Body of pancreas (tissue), 4 donors: ENCODE results near the gene COL9A3. TPM values are rescaled to one million over a fixed set of nuclear protein-coding genes. Genes with fewer than 3 reads are reported as not detected.

Experiments used
- ATAC-seq: fragments of 150-250 bp; one replicate; pipeline ENCODE4 v1.9.1; 2016
- DNase-seq, 4 donors: peaks; one replicate each; pipeline ENCODE4 v3.0.0-alpha.2; 2019
- H3K27ac ChIP-seq, 4 donors: fragments of 200-600 bp; sonication (generic); 1 replicate in 3 of 4; 2 replicates in 1 of 4; pipeline versions ENCODE4 v1.5.1 to v1.6.1; 2016 to 2019; ENCODE audit warnings: mild to moderate bottlenecking in 1 of 4, mixed read lengths in 1 of 4, moderate library complexity in 1 of 4
- H3K27me3 ChIP-seq, 2 donors: fragments of 200-600 bp; sonication (generic); one replicate each; pipeline ENCODE4 v1.6.0; 2016; ENCODE audit warnings: mild to moderate bottlenecking in 1 of 2
- H3K36me3 ChIP-seq, 2 donors: fragments of 200-600 bp; sonication (generic); replicated peaks in 1 of 2; 2 replicates each; pipeline ENCODE4 v1.5.1; 2016; ENCODE audit warnings: low read depth in 2 of 2; ENCODE audit not compliant: insufficient read depth in 1 of 2
- H3K4me1 ChIP-seq: fragments of 200-600 bp; sonication (generic); one replicate; pipeline ENCODE4 v1.6.0; 2016
- H3K4me3 ChIP-seq, 2 donors: fragments of 200-600 bp; sonication (generic); 1 replicate in 1 of 2; 2 replicates in 1 of 2; pipeline ENCODE4 v1.5.1; 2016 to 2019
- H3K9me3 ChIP-seq, 3 donors: fragments of 200-600 bp; sonication (generic); 1 replicate in 2 of 3; 2 replicates in 1 of 3; pipeline ENCODE4 v1.5.1; 2016
- CTCF ChIP-seq, 7 experiments: fragments of 450-650 bp in 4 of 7; fragments of 200-600 bp in 3 of 7; sonication (generic) in 3 of 7; IDR thresholded peaks; one replicate each; pipeline ENCODE4 v1.5.1; 2016 to 2019; ENCODE audit warnings: antibody characterized with exemption in 7 of 7
- POLR2A ChIP-seq, 3 donors: fragments of 450-650 bp; IDR thresholded peaks; one replicate each; pipeline ENCODE4 v1.6.1; 2016; ENCODE audit warnings: antibody characterized with exemption in 3 of 3, mild to moderate bottlenecking in 2 of 3
- WGBS, 2 donors: methylation state at CpG; one replicate each; pipeline ENCODE4 v1.1.5; 2017; 5-methylcytosine and 5-hydroxymethylcytosine counted together
- intact Hi-C: fragments of 100-400 bp; cut with DNase I; formaldehyde crosslinking; loops from one replicate; pipeline ENCODE4 v1.15.1; 2023
- total RNA-seq, 2 donors: library from RNA; depleted of rRNA; stranded (reverse); fragments of >200 nt; gene quantifications; one replicate each; pipeline ENCODE4 v1.1.0, GENCODE V29; 2016

Gene COL9A3
- total RNA-seq, 2 donors from 2014 or later, result 25.2 to 69.5 TPM

GRCh38 chr20:62820962-62821725 is 4.3 kb downstream of the COL9A3 start:
- no peaks in the 10 kb centered on the region for H3K9me3 ChIP-seq
- WGBS, 2 donors, result 69 to 72% methylated on average over 6 to 18 of the region's 19 CpGs
- no peaks in the 10 kb centered on the region for H3K36me3 ChIP-seq
- H3K27ac ChIP-seq, result no peak overlapping the region
- TF ChIP-seq POLR2A (IDR thresholded peaks at IDR 0.05) (no peak), CTCF (IDR thresholded peaks at IDR 0.05) (no peak)
- ATAC-seq, result no peak
- peaks cover 62% of the 10 kb centered on the region for H3K4me1 ChIP-seq
- H3K27me3 ChIP-seq, result peaks cover 0 to 15% of the 10 kb centered on the region in 2 donors
- intact Hi-C loops, result no loop called here
- no peak overlapping the region for H3K4me3 ChIP-seq
- DNase-seq, result no peak

- H3K27me3 ChIP-seq, result peaks cover 0 to 10% of the 10 kb centered on the region in 2 donors
- DNase-seq (no peak), ATAC-seq (no peak)
- H3K27ac ChIP-seq, result no peak overlapping the region
- no peak for TF ChIP-seq POLR2A (IDR thresholded peaks at IDR 0.05)
- no peak for TF ChIP-seq CTCF (IDR thresholded peaks at IDR 0.05)
- H3K36me3 ChIP-seq, result no peaks in the 10 kb centered on the region
- peaks cover 56% of the 10 kb centered on the region for H3K4me1 ChIP-seq
- no peaks in the 10 kb centered on the region for H3K9me3 ChIP-seq
- intact Hi-C loops, result no loop called here
- WGBS, 2 donors, result 80 to 87% methylated on average over 3 to 11 of the region's 12 CpGs
- H3K4me3 ChIP-seq, result no peak overlapping the region
Measured at GRCh38 chr20:62821726-62822210, 4.9 kb downstream of the COL9A3 start.

GRCh38 chr20:62822239-62822787 is 5.5 kb downstream of the COL9A3 start:
- no peak overlapping the region for H3K4me3 ChIP-seq
- intact Hi-C loops, result no loop called here
- ATAC-seq, result no peak
- H3K36me3 ChIP-seq, result no peaks in the 10 kb centered on the region
- H3K27me3 ChIP-seq, result peaks cover 0 to 6% of the 10 kb centered on the region in 2 donors
- WGBS, 2 donors, result 64 to 68% methylated on average over 4 to 7 of the region's 7 CpGs
- H3K27ac ChIP-seq, result peak overlapping the region in 2 of 4 donors; percentile 6 to 82
- H3K4me1 ChIP-seq, result peaks cover 52% of the 10 kb centered on the region
- DNase-seq, result no peak
- no peaks in the 10 kb centered on the region for H3K9me3 ChIP-seq
- TF ChIP-seq POLR2A (IDR thresholded peaks at IDR 0.05) (no peak), CTCF (IDR thresholded peaks at IDR 0.05) (no peak)

GRCh38 chr20:62822788-62823651 is 6.2 kb downstream of the COL9A3 start:
- H3K4me1 ChIP-seq, result peaks cover 49% of the 10 kb centered on the region
- intact Hi-C loops, result no loop called here
- DNase-seq (peak; percentile 48 to 68 (median 57)), ATAC-seq (peak; percentile 25)
- WGBS, 2 donors, result 71 to 78% methylated on average over 15 to 24 of the region's 24 CpGs
- H3K36me3 ChIP-seq, result no peaks in the 10 kb centered on the region
- H3K4me3 ChIP-seq, result no peak overlapping the region
- no peaks in the 10 kb centered on the region for H3K27me3 ChIP-seq
- no peaks in the 10 kb centered on the region for H3K9me3 ChIP-seq
- H3K27ac ChIP-seq, result peak overlapping the region in 3 of 4 donors; percentile 66 to 82 (median 80)
- TF ChIP-seq POLR2A (IDR thresholded peaks at IDR 0.05) (no peak), CTCF (IDR thresholded peaks at IDR 0.05) (peak in 4 of 7 experiments; percentile 33 to 51 (median 40))
